ENCODE data around the gene INTS11. TPM values are rescaled to one million over a fixed set of nuclear protein-coding genes. Genes with fewer than 3 reads are reported as not detected.

The INTS11 gene
- total and polyA plus RNA-seq, 2 experiments from 2014 or later: 102 to 161 TPM

DNA sequence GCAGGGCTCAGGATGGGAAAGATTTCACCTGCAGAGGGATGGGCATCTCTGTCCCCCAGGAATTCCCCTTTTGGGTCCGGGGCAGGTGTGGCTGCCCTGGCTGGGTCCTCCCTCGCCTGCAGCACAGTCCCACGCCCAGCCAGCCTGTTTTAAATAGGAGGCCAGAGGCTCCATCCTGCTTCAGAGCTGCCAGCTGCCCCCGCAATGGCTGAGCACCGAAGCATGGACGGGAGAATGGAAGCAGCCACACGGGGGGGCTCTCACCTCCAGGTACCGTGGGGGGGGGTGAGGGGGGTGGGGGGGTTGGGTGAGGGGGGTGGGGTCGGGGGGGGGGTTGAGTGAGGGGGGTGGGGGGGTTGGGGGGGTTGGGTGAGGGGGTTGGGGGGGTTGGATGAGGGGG lies 40.6 kb downstream of the INTS11 start (continued):
- TF ChIP-seq, protein P1, sequence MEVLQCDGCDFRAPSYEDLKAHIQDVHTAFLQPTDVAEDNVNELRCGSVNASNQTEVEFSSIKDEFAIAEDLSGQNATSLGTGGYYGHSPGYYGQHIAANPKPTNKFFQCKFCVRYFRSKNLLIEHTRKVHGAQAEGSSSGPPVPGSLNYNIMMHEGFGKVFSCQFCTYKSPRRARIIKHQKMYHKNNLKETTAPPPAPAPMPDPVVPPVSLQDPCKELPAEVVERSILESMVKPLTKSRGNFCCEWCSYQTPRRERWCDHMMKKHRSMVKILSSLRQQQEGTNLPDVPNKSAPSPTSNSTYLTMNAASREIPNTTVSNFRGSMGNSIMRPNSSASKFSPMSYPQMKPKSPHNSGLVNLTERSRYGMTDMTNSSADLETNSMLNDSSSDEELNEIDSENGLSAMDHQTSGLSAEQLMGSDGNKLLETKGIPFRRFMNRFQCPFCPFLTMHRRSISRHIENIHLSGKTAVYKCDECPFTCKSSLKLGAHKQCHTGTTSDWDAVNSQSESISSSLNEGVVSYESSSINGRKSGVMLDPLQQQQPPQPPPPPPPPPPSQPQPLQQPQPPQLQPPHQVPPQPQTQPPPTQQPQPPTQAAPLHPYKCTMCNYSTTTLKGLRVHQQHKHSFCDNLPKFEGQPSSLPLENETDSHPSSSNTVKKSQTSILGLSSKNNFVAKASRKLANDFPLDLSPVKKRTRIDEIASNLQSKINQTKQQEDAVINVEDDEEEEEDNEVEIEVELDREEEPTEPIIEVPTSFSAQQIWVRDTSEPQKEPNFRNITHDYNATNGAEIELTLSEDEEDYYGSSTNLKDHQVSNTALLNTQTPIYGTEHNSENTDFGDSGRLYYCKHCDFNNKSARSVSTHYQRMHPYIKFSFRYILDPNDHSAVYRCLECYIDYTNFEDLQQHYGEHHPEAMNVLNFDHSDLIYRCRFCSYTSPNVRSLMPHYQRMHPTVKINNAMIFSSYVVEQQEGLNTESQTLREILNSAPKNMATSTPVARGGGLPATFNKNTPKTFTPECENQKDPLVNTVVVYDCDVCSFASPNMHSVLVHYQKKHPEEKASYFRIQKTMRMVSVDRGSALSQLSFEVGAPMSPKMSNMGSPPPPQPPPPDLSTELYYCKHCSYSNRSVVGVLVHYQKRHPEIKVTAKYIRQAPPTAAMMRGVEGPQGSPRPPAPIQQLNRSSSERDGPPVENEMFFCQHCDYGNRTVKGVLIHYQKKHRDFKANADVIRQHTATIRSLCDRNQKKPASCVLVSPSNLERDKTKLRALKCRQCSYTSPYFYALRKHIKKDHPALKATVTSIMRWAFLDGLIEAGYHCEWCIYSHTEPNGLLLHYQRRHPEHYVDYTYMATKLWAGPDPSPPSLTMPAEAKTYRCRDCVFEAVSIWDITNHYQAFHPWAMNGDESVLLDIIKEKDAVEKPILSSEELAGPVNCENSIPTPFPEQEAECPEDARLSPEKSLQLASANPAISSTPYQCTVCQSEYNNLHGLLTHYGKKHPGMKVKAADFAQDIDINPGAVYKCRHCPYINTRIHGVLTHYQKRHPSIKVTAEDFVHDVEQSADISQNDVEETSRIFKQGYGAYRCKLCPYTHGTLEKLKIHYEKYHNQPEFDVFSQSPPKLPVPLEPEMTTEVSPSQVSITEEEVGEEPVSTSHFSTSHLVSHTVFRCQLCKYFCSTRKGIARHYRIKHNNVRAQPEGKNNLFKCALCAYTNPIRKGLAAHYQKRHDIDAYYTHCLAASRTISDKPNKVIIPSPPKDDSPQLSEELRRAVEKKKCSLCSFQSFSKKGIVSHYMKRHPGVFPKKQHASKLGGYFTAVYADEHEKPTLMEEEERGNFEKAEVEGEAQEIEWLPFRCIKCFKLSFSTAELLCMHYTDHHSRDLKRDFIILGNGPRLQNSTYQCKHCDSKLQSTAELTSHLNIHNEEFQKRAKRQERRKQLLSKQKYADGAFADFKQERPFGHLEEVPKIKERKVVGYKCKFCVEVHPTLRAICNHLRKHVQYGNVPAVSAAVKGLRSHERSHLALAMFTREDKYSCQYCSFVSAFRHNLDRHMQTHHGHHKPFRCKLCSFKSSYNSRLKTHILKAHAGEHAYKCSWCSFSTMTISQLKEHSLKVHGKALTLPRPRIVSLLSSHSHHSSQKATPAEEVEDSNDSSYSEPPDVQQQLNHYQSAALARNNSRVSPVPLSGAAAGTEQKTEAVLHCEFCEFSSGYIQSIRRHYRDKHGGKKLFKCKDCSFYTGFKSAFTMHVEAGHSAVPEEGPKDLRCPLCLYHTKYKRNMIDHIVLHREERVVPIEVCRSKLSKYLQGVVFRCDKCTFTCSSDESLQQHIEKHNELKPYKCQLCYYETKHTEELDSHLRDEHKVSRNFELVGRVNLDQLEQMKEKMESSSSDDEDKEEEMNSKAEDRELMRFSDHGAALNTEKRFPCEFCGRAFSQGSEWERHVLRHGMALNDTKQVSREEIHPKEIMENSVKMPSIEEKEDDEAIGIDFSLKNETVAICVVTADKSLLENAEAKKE (CRISPR knock-in tag; IDR thresholded peaks at IDR 0.05): no peak
- no peak for TF ChIP-seq EZH2phosphoT487 (IDR thresholded peaks at IDR 0.05; ENCODE audit: unreplicated experiment)

DNA sequence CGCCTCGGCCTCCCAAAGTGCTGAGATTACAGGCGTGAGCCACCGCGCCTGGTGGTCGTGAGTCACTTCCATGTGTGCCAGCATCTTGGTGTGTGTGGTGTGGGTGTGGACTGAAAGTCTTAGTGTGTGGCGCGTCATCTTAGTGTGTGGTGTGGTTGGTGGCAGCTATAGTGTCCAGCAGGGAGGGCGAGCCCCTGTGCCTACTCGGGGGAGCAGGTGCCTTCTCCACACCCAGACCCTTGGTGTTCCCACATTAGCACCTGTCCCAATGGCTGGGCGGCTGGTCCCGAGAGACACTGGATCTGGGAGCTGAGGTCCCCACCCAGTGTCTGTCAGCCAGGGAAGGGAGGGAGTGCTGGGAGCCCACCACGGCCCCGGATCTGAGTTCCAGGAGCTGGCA lies 41.5 kb downstream of the INTS11 start:
- H3K9me3 Mint-ChIP-seq: no peaks in the 10 kb centered on the region
- Histone ChIP-seq H3K9me2 (ENCODE audit: insufficient read depth) (no peaks in the 10 kb centered on the region), H3K79me2 (replicated peaks; ENCODE audit: insufficient read depth) (no peaks in the 10 kb centered on the region), H3K4me1 (ENCODE audit: insufficient read depth) (no peaks in the 10 kb centered on the region), H3F3A (replicated peaks; ENCODE audit: low read depth) (no peaks in the 10 kb centered on the region), H2AFZ (no peak overlapping the region), H3K36me3 (ENCODE audit: insufficient read depth) (no peaks in the 10 kb centered on the region), H3K4me2 (no peak overlapping the region), H3K27me3 (ENCODE audit: insufficient read depth) (no peaks in the 10 kb centered on the region), H3K4me3 (no peak overlapping the region), H3K27ac (ENCODE audit: low read depth) (no peak overlapping the region), H4K20me1 (replicated peaks; ENCODE audit: insufficient read depth) (no peaks in the 10 kb centered on the region)
- peaks cover 11% of the 10 kb centered on the region for H3K27me3 Mint-ChIP-seq (ENCODE audit: insufficient read depth, low read depth, poor library complexity)
- H3K4me1 Mint-ChIP-seq: no peaks in the 10 kb centered on the region; the same call in 2 of the 3 replicates
- DNase-seq (ENCODE audit: low spot score): no peak
- no peak overlapping the region for H3K4me3 Mint-ChIP-seq
- H3K36me3 Mint-ChIP-seq (ENCODE audit: low read depth): no peaks in the 10 kb centered on the region
- no peak for ATAC-seq
- TF ChIP-seq, protein P2, sequence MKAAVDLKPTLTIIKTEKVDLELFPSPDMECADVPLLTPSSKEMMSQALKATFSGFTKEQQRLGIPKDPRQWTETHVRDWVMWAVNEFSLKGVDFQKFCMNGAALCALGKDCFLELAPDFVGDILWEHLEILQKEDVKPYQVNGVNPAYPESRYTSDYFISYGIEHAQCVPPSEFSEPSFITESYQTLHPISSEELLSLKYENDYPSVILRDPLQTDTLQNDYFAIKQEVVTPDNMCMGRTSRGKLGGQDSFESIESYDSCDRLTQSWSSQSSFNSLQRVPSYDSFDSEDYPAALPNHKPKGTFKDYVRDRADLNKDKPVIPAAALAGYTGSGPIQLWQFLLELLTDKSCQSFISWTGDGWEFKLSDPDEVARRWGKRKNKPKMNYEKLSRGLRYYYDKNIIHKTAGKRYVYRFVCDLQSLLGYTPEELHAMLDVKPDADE (IDR thresholded peaks at IDR 0.05): no peak
- TF ChIP-seq NANOG (IDR thresholded peaks at IDR 0.05; ENCODE audit: borderline replicate concordance): no peak
- no peak for TF ChIP-seq POLR2AphosphoS5 (IDR thresholded peaks at IDR 0.05; ENCODE audit: low read depth)
- TF ChIP-seq, protein P3, sequence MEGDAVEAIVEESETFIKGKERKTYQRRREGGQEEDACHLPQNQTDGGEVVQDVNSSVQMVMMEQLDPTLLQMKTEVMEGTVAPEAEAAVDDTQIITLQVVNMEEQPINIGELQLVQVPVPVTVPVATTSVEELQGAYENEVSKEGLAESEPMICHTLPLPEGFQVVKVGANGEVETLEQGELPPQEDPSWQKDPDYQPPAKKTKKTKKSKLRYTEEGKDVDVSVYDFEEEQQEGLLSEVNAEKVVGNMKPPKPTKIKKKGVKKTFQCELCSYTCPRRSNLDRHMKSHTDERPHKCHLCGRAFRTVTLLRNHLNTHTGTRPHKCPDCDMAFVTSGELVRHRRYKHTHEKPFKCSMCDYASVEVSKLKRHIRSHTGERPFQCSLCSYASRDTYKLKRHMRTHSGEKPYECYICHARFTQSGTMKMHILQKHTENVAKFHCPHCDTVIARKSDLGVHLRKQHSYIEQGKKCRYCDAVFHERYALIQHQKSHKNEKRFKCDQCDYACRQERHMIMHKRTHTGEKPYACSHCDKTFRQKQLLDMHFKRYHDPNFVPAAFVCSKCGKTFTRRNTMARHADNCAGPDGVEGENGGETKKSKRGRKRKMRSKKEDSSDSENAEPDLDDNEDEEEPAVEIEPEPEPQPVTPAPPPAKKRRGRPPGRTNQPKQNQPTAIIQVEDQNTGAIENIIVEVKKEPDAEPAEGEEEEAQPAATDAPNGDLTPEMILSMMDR (conservative IDR thresholded peaks at IDR 0.05; ENCODE audit: low read depth in 2 of 2): no peak
- no peak for TF ChIP-seq STAT1 (IDR thresholded peaks at IDR 0.05; ENCODE audit: unreplicated experiment)
- H3K27ac Mint-ChIP-seq: no peak overlapping the region

Data from GM23338 (cell line).